NCI-H2081 (cell line): ENCODE measurements around the gene KCNB1.

Experiments used
- DNase-seq, 2 experiments: peaks; one replicate each; lab custom pipeline; 2025; lab: John Stamatoyannopoulos, UW

The KCNB1 gene

DNA sequence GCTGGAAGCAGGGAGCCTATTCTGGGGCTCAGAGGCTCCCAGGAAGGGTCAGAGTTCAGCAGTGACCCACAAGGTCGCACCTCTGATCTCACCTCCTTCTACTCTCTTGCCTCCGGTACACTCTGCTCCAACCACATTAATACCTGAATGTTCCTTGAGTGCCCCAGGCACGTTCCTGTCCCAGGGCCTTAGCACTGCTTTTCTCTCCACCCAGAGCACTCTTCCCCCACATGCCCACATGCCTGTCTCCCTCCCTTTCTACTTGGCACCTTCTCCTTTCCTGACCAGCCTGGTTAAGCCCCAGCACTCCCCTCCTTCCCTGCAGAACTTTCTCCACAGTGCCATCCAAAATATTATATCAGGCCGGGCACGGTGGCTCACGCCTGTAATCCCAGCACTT lies 13.4 kb downstream of the KCNB1 start:
- DNase-seq, result no peak

DNA sequence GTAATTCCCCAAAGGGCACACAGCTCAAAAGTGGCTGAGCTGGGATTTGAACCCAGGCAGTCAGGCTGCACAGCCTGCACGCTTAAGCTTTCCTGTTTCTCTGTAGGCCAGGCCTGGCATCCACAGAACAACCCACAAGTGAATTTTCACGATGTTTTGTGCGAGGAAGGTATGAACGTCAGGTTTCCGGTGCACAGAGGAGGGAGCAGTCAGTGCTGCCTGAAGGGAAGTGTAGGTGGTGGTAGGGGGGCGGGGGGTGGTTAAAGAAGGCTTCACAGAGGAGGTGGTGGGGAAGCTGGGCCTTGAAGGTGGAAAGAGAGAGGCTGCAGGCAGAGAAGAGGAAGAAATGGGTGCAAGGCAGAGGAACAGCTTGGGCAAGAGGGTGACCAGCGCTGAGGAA lies 14.1 kb downstream of the KCNB1 start:
- no peak for DNase-seq

GRCh38 chr20:49466114-49466912 lies 16.2 kb downstream of the KCNB1 start:
- no peak for DNase-seq

DNA sequence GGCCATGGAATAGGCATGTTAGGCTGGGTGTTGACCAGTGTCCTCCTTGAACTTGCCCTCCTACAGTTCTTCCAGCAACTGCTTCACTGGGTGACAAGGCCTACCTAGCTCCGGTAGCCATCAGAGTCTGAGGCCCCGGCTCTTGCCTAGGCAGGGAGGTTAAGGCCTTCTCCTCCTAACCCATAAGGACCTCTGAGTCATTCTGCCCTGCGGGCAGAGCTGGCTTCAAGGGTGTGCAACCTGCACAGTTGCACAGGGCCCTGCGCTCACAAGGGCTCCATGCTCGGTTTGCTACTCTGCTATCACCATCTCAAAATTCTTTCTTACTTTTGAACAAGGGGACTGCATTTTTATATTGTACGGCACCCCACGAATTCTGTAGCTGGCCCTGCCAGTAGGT lies 17.9 kb downstream of the KCNB1 start:
- DNase-seq, result no peak

GRCh38 chr20:49462626-49463025 lies 19.8 kb downstream of the KCNB1 start:
- DNase-seq, result no peak

DNA sequence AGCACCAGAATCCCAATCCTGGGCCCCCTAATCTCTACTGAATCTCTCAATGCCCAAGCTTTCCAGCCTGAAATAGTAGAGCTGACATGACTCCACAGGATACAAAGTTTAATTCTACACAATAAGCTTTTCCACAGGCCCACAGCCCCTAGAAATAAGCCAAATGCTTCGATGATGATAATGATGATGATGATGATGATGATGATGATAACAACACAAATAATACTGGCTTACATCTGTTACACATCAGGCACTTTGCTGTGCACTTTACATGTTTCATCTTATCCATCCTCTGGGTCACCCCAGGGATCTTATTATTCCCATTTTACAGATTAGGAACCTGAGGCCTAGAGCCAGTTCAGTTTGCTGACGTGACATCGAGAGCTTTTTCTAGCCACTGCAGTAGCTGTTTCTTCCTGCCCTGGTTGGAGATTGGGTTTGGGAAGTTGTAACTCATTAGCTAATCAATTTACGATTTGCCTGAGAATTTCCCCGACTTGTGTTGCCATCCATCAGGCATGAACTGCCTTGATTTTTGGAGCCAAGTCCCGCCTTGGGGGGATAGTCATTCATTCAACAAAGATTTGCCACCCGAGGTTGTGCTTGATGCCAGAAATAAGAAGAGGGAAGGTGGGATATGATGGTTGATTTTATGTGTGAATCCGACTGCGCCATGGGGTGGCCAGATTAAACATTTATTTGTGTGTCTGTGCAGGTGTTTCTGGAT lies 20.4 kb downstream of the KCNB1 start:
- no peak for DNase-seq

GRCh38 chr20:49460916-49461315 lies 21.6 kb downstream of the KCNB1 start:
- DNase-seq, result peak in 1 of 2 experiments; percentile 29

DNA sequence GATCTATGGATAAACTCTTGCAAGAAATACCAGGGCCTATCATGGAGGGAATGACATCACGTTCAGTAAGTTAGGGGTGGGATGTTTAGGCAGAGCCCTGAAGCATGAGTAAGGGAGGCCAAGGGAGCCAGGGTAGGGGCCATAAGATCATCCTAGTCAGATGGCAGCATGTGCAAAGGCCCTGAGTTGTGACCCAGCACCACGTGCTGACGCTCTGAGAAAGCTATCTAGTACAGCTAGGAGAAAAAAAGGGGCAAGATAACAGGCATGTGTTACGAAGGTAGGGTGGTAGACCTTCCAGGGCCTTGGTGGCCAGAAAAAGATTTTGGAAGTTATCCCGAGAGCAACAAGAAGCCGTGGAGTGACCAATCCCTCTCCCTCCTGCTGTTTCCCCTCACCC lies 22.3 kb downstream of the KCNB1 start:
- DNase-seq, result no peak

DNA sequence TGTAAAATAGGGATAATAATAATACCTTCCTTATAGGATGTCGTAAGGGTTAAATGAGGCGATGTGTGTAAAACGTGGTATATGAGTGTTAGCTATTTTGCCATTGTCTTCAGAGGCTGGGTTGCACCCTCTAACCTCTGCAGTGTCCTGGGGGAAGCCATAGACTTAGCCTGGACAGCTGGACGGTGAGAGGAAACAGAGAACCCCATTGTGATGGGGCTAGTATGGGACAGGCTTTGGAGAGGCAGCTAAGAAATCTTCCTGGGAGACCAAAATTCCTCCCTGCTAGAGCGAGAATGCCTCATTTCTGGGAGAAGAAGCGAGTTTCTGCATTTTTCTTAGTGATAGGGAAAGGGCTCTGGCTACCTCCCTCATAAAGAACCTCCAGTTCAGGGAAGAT lies 22.8 kb downstream of the KCNB1 start:
- no peak for DNase-seq

GRCh38 chr20:49457444-49457843 lies 25.0 kb downstream of the KCNB1 start:
- DNase-seq, result no peak

GRCh38 chr20:49456646-49457045 lies 25.8 kb downstream of the KCNB1 start:
- DNase-seq, result no peak

DNA sequence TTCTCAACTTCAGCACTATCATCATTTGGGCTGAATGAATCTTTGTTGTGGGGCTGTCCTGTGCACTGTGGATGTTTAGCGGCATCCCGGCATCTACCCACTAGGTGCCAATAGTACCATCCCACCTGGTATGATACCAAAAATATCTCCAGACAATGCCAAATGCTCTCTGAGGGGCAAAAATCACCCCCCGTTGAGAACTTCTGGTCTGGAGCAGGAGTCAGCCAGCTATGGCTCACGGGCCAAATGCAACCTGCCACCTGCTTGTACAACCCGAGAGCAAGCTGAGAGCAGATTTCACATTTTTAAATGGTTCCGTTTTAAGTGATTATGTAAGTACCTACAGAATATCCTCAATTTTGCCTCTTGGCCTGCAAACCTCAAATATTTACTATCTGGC lies 26.8 kb downstream of the KCNB1 start:
- no peak for DNase-seq

DNA sequence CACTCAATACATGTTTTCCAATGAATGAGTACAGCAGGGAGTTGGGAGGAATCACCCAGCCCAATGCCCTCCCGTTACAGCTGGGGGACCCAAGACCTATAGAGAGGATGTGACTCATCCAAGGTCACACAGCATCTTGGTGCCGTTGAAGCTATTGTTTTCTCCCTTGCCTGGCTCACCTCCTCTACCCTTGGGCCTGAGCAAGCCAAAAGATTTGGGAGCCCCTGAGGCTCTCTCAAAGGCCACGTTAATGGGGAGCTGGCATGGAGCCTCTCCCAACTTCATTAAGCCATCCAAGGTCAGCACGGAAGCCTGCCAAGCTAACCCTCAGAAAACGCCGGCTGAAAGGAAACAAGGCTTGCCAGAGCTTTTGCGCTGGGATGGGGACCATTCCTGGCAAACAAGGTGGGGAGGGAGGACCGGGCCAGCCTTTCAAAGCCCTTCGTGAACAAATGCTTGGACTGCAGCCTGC lies 30.4 kb downstream of the KCNB1 start:
- no peak for DNase-seq

DNA sequence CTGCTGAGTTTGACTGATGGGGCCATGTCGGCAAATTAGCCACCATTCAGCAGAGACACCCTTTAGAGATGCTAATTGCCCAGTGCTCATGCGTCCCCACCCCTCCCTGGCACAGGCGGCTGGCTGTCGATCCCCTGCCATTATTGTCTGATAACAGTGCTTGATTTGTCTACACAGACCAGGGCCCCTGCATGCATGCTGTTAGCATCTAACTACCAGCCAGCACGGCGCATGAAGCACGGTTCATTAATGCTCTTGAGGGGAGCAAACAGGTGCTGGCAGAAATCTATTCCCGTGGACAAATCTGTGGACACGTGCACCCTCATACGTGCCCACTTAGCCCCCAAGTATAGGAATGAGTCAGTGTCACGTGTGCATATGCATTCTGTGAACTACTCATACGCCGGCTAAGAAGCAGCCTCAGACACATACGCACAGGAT lies 32.2 kb downstream of the KCNB1 start:
- peak; percentile 71 to 86 for DNase-seq

- DNase-seq, result no peak
Observed at GRCh38 chr20:49448917-49449316, 33.6 kb downstream of the KCNB1 start.

DNA sequence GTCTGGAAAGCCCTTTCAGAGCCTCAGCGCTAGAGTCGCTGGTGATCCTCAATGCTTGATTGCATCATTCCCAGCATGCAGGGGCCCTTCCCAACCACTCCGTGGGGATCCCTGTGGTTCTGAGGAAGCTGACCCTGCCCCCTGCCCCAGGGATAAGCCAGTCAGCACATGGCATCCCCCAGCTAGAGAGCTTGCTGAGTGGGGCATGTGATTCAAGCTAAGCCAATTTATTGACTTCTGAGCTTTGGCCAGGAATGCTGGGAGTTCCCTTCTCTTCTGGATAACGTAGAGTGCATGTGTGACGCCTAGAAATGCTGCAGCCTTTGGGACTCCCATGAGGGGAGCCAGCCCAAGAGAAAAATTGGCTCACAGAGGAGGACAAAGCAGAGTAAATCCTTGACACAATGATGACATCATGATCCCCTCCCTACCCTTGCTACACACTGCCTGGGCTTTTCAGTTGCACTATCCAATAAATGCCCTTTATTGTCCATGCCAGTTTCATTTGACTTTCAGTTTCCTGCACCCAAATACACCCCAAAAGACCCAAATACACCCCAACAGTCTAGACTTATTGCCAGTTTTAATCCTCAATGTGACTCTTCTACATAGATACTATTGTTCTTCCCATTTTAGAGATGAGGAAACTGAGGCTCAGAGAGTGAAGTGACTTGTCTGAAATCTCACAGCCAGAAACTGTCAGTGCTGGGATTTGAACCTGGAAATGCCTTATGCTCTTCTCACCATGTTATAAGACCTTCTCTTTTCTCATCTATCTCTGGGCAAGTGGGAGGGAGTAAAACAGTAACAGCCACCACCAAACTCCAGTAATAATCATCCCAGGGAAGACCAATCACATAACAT lies 34.3 kb downstream of the KCNB1 start:
- DNase-seq, result no peak

- DNase-seq, result no peak
Observed at GRCh38 chr20:49447364-49447763, 35.1 kb downstream of the KCNB1 start.

DNA sequence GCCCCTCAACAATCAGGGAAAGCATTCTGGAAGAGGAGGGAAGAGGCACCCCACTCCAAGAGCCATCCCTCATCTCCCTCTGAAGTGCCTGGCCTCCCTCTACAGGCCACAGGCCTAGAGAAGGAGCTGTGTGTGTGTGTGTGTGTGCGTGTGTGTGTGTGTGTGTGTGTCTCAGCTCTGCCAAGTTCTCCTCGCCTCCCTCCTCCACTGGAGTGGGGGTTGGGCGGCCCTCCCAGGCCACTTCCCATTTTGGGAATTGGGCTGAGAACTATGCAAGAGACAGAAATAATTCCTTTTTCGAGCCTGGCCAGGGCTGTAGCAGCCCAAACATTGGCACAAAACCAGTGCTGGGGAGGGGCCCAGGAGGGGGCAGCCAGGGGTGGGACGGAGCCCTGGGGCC lies 35.7 kb downstream of the KCNB1 start:
- no peak for DNase-seq

DNA sequence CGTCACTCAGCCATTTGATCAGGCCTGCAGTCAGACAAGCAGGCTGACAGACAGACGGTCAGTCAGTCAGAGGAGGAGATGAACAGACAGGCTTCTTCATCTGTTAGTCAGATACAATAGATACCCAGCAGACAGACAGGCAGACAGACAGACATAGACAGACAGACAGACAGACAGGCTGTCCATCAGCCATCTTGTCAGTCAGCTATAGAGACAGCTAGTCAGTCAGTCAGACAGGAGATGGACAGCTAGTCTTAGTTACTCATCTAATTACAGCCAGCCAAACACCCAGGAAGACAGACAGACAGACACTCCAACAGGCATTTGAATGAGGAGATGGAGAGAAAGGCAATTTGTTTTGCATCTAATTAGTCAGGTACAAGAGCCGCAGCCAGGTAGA lies 36.4 kb downstream of the KCNB1 start:
- no peak for DNase-seq

GRCh38 chr20:49445176-49445575 lies 37.3 kb downstream of the KCNB1 start:
- DNase-seq, result no peak

DNA sequence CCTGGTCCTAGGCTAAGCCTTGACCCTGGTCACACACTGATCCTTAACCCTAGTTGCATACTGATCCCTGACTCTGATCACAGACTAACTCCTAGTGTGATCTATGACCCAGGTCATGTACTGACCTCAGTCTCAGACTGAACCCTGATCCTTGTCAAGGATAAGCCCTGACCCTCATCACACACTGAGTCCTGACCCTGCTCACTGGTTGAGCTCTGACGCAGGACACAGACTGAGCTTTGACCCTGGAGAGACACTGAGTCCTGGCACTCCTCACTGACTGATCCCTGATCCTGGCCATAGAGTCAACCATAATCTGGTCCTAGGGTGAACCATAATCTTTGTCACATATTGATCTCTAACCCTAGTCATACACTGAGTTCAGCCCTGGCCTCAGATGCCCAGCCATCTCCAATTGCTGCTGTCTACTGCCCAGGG lies 37.9 kb downstream of the KCNB1 start:
- no peak for DNase-seq

- no peak for DNase-seq
Observed at GRCh38 chr20:49437057-49437456, 45.4 kb downstream of the KCNB1 start.
